ENCODE data around the gene SLC16A7.

- TF ChIP-seq CTCF (IDR thresholded peaks at IDR 0.05; ENCODE audit: borderline replicate concordance, extremely low read depth, low read length, poor library complexity, severe bottlenecking) (no peak), EZH2 (IDR thresholded peaks at IDR 0.05; ENCODE audit: borderline replicate concordance, low read depth, low read length, severe bottlenecking) (no peak)
Measured at GRCh38 chr12:59657266-59657665, 61.4 kb downstream of the SLC16A7 start.

Measured in DND-41 (cell line).